ENCODE data around the gene ZSCAN20. TPM values are rescaled to one million over a fixed set of nuclear protein-coding genes. Genes with fewer than 3 reads are reported as not detected.
A peak's percentile ranks its signal among the peaks of the same experiment; 100 is the strongest.

ZSCAN20 gene
- total RNA-seq, 1 donor from 2014 or later, result 9.7 TPM

- H3K36me3 Mint-ChIP-seq (ENCODE audit: unreplicated experiment), result peaks cover 12% of the 10 kb centered on the region
- peaks cover 16% of the 10 kb centered on the region for H3K4me1 Mint-ChIP-seq (ENCODE audit: low read depth, unreplicated experiment)
- peaks cover 4% of the 10 kb centered on the region for H3K9me3 Mint-ChIP-seq (ENCODE audit: unreplicated experiment)
- TF ChIP-seq, protein P1, sequence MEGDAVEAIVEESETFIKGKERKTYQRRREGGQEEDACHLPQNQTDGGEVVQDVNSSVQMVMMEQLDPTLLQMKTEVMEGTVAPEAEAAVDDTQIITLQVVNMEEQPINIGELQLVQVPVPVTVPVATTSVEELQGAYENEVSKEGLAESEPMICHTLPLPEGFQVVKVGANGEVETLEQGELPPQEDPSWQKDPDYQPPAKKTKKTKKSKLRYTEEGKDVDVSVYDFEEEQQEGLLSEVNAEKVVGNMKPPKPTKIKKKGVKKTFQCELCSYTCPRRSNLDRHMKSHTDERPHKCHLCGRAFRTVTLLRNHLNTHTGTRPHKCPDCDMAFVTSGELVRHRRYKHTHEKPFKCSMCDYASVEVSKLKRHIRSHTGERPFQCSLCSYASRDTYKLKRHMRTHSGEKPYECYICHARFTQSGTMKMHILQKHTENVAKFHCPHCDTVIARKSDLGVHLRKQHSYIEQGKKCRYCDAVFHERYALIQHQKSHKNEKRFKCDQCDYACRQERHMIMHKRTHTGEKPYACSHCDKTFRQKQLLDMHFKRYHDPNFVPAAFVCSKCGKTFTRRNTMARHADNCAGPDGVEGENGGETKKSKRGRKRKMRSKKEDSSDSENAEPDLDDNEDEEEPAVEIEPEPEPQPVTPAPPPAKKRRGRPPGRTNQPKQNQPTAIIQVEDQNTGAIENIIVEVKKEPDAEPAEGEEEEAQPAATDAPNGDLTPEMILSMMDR (IDR thresholded peaks at IDR 0.05; ENCODE audit: partially characterized antibody, unreplicated experiment), result no peak
- DNase-seq, result no peak
- peaks cover 3% of the 10 kb centered on the region for H3K27me3 Mint-ChIP-seq (ENCODE audit: unreplicated experiment)
- H3K4me3 Mint-ChIP-seq (ENCODE audit: unreplicated experiment), result no peak overlapping the region
- no peak overlapping the region for H3K27ac Mint-ChIP-seq (ENCODE audit: unreplicated experiment)
These were observed 40.0 kb downstream of the ZSCAN20 start for GRCh38 chr1:33512226-33513011.

GRCh38 chr1:33515112-33515511, 42.7 kb downstream of the ZSCAN20 start:
- H3K9me3 Mint-ChIP-seq (ENCODE audit: unreplicated experiment), result peaks cover 5% of the 10 kb centered on the region
- peaks cover 20% of the 10 kb centered on the region for H3K4me1 Mint-ChIP-seq (ENCODE audit: low read depth, unreplicated experiment)
- DNase-seq, result no peak
- no peak overlapping the region for H3K27ac Mint-ChIP-seq (ENCODE audit: unreplicated experiment)
- TF ChIP-seq, protein P1 (IDR thresholded peaks at IDR 0.05; ENCODE audit: partially characterized antibody, unreplicated experiment), result no peak
- H3K4me3 Mint-ChIP-seq (ENCODE audit: unreplicated experiment), result no peak overlapping the region
- peaks cover 3% of the 10 kb centered on the region for H3K27me3 Mint-ChIP-seq (ENCODE audit: unreplicated experiment)
- peaks cover 6% of the 10 kb centered on the region for H3K36me3 Mint-ChIP-seq (ENCODE audit: unreplicated experiment)

DNA sequence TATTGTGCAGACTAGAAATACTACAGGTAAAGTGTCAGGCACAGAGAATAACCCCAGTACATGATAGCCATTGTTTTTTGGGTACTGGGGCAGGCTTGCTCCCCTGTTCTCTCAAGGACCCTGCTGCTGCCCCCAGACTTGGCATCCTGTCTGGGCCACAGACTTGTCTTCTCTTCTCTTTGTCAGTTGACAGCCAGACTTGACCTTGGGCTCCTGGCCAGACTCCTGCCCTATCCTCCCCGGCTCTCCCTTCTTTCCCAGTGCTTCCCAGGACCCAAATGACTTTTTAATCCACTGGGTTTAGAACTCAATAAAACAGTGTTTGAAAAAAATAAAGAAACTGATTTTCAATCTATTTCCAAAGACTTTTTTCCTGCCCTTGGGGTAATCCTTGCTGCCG, 43.2 kb downstream of the ZSCAN20 start:
- H3K27ac Mint-ChIP-seq (ENCODE audit: unreplicated experiment), result peak overlapping the region; percentile 44

DNA sequence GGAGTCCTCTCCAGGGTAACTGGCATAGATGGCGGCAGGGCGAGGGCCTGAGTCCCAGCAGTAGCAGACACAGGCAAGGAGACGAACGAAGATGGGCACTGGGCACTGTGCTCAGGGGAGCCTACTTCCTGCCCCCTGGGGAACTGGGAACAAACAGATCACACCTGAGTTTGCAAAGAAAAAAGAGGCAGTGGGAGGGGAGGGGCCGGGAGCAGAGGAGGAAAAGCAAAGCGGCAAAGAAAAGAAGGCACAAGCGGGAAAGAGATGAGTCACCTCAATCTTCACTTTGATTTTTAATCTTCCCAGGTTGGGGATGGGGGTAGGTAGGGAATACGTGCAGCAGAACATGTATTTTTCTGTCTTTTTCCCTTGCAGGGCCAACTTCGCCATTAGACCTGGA, 44.0 kb downstream of the ZSCAN20 start:
- no peak for DNase-seq
- H3K27ac Mint-ChIP-seq (ENCODE audit: unreplicated experiment), result peak overlapping the region; percentile 85
- peaks cover 5% of the 10 kb centered on the region for H3K9me3 Mint-ChIP-seq (ENCODE audit: unreplicated experiment)
- H3K36me3 Mint-ChIP-seq (ENCODE audit: unreplicated experiment), result no peaks in the 10 kb centered on the region
- peaks cover 20% of the 10 kb centered on the region for H3K4me1 Mint-ChIP-seq (ENCODE audit: low read depth, unreplicated experiment)
- H3K4me3 Mint-ChIP-seq (ENCODE audit: unreplicated experiment), result no peak overlapping the region
- H3K27me3 Mint-ChIP-seq (ENCODE audit: unreplicated experiment), result no peaks in the 10 kb centered on the region
- TF ChIP-seq, protein P1 (IDR thresholded peaks at IDR 0.05; ENCODE audit: partially characterized antibody, unreplicated experiment), result no peak

More for the DNA sequence above, 43.2 kb downstream of the ZSCAN20 start:
- Mint-ChIP-seq H3K36me3 (ENCODE audit: unreplicated experiment) (peaks cover 3% of the 10 kb centered on the region), H3K4me1 (ENCODE audit: low read depth, unreplicated experiment) (peaks cover 20% of the 10 kb centered on the region), H3K27me3 (ENCODE audit: unreplicated experiment) (no peaks in the 10 kb centered on the region), H3K4me3 (ENCODE audit: unreplicated experiment) (no peak overlapping the region), H3K9me3 (ENCODE audit: unreplicated experiment) (peaks cover 5% of the 10 kb centered on the region)
- TF ChIP-seq, protein P1 (IDR thresholded peaks at IDR 0.05; ENCODE audit: partially characterized antibody, unreplicated experiment), result no peak
- DNase-seq, result no peak

DNA sequence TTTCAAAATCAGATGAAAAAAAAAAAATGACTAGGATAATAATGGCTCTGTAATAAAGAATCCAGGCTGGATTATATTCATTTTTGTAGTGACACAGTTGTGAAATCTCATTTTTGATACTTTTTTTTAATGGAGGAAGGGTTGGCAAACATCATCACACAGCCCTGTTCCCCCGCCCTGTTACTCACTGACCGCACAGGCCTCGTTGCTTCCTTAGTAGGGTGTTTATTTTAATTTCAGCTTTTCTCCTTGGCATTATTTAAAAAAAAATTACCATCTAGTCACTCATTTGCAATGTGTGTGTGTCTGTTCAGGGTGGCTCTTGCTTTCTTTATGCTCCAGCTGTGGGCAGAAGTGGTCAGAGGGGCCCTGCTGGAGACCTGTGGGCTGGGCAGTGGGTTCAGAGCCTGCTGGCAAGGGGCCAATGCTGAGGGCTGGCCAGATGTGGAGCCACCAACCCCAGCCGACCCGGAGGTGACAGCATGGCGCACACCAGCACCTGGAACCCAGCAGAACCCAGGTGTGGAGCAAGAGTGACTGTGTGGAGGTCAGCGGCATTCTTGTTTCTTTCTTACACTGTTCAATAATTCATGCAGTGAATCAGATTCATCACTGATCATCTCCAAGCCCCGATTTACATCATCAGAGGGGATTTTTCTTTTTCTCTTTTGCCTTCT, 44.6 kb downstream of the ZSCAN20 start:
- Mint-ChIP-seq H3K27me3 (ENCODE audit: unreplicated experiment) (no peaks in the 10 kb centered on the region), H3K4me1 (ENCODE audit: low read depth, unreplicated experiment) (peaks cover 20% of the 10 kb centered on the region), H3K27ac (ENCODE audit: unreplicated experiment) (peak overlapping the region; percentile 85), H3K4me3 (ENCODE audit: unreplicated experiment) (peak overlapping the region; percentile 50), H3K9me3 (ENCODE audit: unreplicated experiment) (peaks cover 5% of the 10 kb centered on the region), H3K36me3 (ENCODE audit: unreplicated experiment) (no peaks in the 10 kb centered on the region)
- DNase-seq, result no peak
- TF ChIP-seq, protein P1 (IDR thresholded peaks at IDR 0.05; ENCODE audit: partially characterized antibody, unreplicated experiment), result no peak

Measured in glutamatergic neuron (in vitro differentiated cells).